Hematopoietic multipotent progenitor cell treated with erythropoietin and hydrocortisone succinate and interleukin-3 and kit ligand, for 6 days (in vitro differentiated cells): ENCODE measurements around the gene ELK4.
"Not testable (repeated sequence)": the region's sequence is repeated elsewhere in the genome, so short reads cannot be mapped to it uniquely, and the experiment has no call there.

ENCODE experiments used
- DNase-seq: peaks from one replicate; pipeline ENCODE4 v3.0.0-alpha.2; 2015

The ELK4 gene

GRCh38 chr1:205663286-205663936, 31.6 kb upstream of the ELK4 start:
- DNase-seq: no peak

GRCh38 chr1:205662791-205663190, 31.0 kb upstream of the ELK4 start:
- DNase-seq: no peak

- no peak for DNase-seq
Observed at GRCh38 chr1:205662135-205662738, 30.4 kb upstream of the ELK4 start.

- no peak for DNase-seq
Observed at GRCh38 chr1:205661429-205662134, 29.8 kb upstream of the ELK4 start.

- no peak for DNase-seq
Observed at GRCh38 chr1:205660361-205660760, 28.6 kb upstream of the ELK4 start.

GRCh38 chr1:205658943-205659581, 27.3 kb upstream of the ELK4 start:
- DNase-seq: peak; percentile 89

GRCh38 chr1:205656236-205656635, 24.4 kb upstream of the ELK4 start:
- DNase-seq: no peak

GRCh38 chr1:205652984-205653383, 21.2 kb upstream of the ELK4 start:
- no peak for DNase-seq

- DNase-seq: no peak
Observed at GRCh38 chr1:205650241-205650640, 18.4 kb upstream of the ELK4 start.

GRCh38 chr1:205645519-205645918, 13.7 kb upstream of the ELK4 start:
- DNase-seq: no peak

GRCh38 chr1:205642679-205643307, 11.0 kb upstream of the ELK4 start:
- no peak for DNase-seq

- no peak for DNase-seq
Observed at GRCh38 chr1:205639567-205639966, 7.8 kb upstream of the ELK4 start.

GRCh38 chr1:205637854-205638468, 6.2 kb upstream of the ELK4 start:
- no peak for DNase-seq

GRCh38 chr1:205636732-205637131, 4.9 kb upstream of the ELK4 start:
- no peak for DNase-seq

GRCh38 chr1:205636138-205636530, 4.3 kb upstream of the ELK4 start:
- not testable (repeated sequence) for DNase-seq

- DNase-seq: no peak
Observed at GRCh38 chr1:205633421-205633976, 1.7 kb upstream of the ELK4 start.

- DNase-seq: no peak
Observed at GRCh38 chr1:205632669-205633169, 908 bp upstream of the ELK4 start.

GRCh38 chr1:205631010-205631767, 622 bp downstream of the ELK4 start:
- peak; percentile 81 for DNase-seq

GRCh38 chr1:205630651-205631009, 1.2 kb downstream of the ELK4 start:
- no peak for DNase-seq

GRCh38 chr1:205630241-205630640, 1.6 kb downstream of the ELK4 start:
- DNase-seq: no peak

GRCh38 chr1:205629751-205630150, 2.1 kb downstream of the ELK4 start:
- no peak for DNase-seq

- DNase-seq: no peak
Observed at GRCh38 chr1:205627956-205628355, 3.9 kb downstream of the ELK4 start.
